Measurements from ENCODE around the gene LAMB3. TPM values are rescaled to one million over a fixed set of nuclear protein-coding genes. Genes with fewer than 3 reads are reported as not detected.

Gene LAMB3
- total RNA-seq, 2 experiments from 2014 or later, result 0.83 to 0.96 TPM

- Mint-ChIP-seq H3K4me1 (no peaks in the 10 kb centered on the region), H3K27ac (no peak overlapping the region), H3K9me3 (no peaks in the 10 kb centered on the region), H3K36me3 (no peaks in the 10 kb centered on the region), H3K4me3 (no peak overlapping the region), H3K27me3 (peaks cover 9% of the 10 kb centered on the region)
- ATAC-seq (ENCODE audit: low read depth) (no peak), DNase-seq (no peak)
- POLR2A ChIA-PET, result no interaction called here
Observed at GRCh38 chr1:209641832-209642172, 10.4 kb downstream of the LAMB3 start.

DNA sequence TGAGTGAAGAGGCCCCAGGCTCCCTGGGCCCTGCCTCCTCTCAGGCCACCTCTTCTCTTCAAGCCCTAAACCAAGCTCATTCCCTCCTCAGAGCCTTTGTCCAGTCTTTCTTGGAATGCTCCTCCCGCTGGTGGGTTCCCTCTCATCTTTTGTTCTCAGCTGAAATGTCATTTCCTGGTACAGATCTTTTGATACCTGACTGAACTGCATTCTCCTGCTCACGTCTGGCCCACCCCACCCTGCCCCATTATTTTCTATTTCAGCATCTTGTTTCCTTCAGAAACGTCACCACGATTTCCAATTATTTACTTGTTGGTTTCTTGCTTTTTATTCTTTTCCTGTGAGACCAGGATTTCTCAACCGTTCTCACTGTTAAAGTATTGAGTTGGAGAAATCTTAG is 16.4 kb downstream of the LAMB3 start:
- POLR2A ChIA-PET, result interaction anchor here (0.9 kb wide), 1 partner anchor 35 kb away, joined by 3 read pairs; no protein-coding TSS in a partner anchor
- Mint-ChIP-seq H3K27me3 (peaks cover 3% of the 10 kb centered on the region), H3K9me3 (no peaks in the 10 kb centered on the region), H3K36me3 (no peaks in the 10 kb centered on the region), H3K27ac (no peak overlapping the region), H3K4me1 (peaks cover 6% of the 10 kb centered on the region), H3K4me3 (no peak overlapping the region)
- no peak for ATAC-seq (ENCODE audit: low read depth)
- no peak for DNase-seq

DNA sequence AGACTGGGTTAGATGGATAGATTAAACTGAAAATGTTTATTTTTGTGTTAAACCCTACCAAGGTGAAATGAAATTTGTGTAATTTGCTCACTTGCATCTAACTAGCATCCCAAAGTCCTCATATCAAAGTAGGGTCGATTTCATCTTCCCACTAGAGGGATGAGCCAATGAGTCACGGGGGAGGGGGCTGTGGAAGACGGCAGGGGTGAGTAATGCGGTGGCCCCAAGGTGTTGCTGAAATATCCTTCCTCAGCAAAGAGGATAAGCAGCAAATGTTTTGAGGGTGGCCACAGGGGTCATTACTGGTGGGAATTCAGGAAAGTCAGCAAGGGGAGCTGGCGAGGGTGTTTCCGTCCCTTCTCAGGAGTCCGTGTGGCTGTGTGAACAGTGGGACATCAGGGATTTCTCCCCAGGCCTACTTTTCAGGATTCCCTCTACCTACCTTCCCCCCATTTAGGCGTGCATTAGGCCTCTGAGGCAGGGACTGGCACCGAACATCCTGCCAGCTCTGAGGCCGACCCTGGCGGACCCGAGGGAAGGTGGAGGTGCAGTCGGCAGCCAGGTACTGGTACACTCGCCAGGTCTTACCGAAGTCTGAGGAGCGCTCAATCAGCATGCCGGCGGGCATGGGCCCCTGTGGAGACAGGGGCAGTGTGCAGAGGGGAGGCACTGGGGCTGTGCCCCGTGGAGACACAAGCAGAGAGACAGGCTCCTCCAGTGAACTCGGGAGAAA is 18.1 kb downstream of the LAMB3 start:
- peaks cover 3% of the 10 kb centered on the region for H3K27me3 Mint-ChIP-seq
- no peak overlapping the region for H3K4me3 Mint-ChIP-seq
- H3K36me3 Mint-ChIP-seq, result no peaks in the 10 kb centered on the region
- H3K27ac Mint-ChIP-seq, result no peak overlapping the region
- POLR2A ChIA-PET, result no interaction called here
- ATAC-seq (ENCODE audit: low read depth) (no peak), DNase-seq (no peak)
- no peaks in the 10 kb centered on the region for H3K9me3 Mint-ChIP-seq
- peaks cover 6% of the 10 kb centered on the region for H3K4me1 Mint-ChIP-seq

DNA sequence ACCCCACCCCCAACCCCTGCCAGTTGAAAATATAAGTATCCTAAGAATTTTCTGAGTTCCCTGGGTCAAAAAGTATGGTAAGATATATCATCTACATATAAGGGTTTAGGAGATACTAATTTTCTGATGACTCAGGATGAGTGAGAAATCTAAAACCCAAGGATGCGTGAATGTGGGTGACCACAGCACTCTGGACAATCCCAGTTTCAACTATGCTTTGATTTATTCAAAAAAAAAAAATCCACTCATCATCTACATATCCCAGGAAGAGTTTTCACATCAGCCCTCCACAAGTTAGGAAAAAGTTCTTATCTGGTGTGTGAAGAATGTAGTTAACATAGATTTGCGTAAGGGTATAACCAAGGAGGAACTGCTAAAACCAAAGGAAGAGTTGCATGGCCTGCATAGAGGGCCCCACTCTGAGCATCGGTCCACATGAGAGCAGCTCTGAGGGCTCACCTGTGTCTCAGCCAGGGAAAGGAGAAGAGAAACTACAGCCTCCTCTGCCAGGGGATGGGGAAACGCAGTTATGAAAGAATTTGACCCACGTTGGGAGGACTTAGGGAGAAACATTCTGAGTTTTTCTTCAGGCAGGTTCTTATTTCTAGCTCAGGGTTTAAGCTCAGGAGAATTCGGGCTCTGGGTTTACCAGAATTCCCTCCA is 18.8 kb downstream of the LAMB3 start:
- H3K27me3 Mint-ChIP-seq, result peaks cover under 1% of the 10 kb centered on the region
- ATAC-seq (ENCODE audit: low read depth) (no peak), DNase-seq (no peak)
- H3K27ac Mint-ChIP-seq, result no peak overlapping the region
- H3K4me1 Mint-ChIP-seq, result peaks cover 6% of the 10 kb centered on the region
- H3K36me3 Mint-ChIP-seq, result no peaks in the 10 kb centered on the region
- POLR2A ChIA-PET, result no interaction called here
- no peaks in the 10 kb centered on the region for H3K9me3 Mint-ChIP-seq
- H3K4me3 Mint-ChIP-seq, result no peak overlapping the region

- peaks cover 8% of the 10 kb centered on the region for H3K4me1 Mint-ChIP-seq
- DNase-seq, result no peak
- H3K27me3 Mint-ChIP-seq, result peaks cover 3% of the 10 kb centered on the region
- no peak overlapping the region for H3K4me3 Mint-ChIP-seq
- no peaks in the 10 kb centered on the region for H3K9me3 Mint-ChIP-seq
- ATAC-seq (ENCODE audit: low read depth), result no peak
- H3K36me3 Mint-ChIP-seq, result no peaks in the 10 kb centered on the region
- no peak overlapping the region for H3K27ac Mint-ChIP-seq
- POLR2A ChIA-PET, result interaction anchor here (0.8 kb wide), 1 partner anchor 40 kb away, joined by 3 read pairs; no protein-coding TSS in a partner anchor
Observed at GRCh38 chr1:209630383-209631225, 21.6 kb downstream of the LAMB3 start.

DNA sequence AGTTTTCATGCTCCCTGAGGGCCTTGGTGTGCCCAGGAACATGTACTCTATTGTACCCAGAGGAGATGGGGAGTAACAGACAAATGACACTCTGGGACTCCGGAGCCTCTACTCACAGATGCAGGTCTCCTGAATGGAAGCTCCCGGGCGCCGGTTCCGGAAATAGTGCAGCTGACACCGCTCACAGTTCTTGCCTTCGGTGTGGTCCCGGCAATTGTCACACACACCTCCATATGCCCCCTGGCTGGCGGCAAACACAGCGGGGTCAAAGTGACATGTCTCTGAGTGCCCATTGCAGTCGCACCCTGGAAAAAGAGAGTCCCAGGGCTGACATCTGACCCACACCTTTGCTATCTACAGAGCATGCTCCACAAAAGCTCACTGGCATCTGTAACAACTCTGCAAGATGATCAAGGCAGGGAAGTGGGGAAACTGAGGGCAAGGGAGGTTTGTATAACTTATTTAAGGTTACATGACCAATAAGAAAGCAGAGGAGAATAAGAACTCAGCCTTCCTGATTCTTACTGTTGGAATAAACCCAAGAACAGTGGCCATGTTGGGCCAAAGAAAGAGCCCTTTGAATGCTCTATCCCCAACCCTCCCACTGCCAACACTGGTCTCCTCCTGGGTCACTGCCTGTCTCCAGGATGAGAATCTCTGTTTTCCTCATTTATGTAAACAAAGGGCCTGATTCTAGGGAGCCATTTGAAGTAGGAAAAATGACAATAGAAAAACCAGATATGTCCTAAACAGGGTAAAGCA is 22.4 kb downstream of the LAMB3 start:
- Mint-ChIP-seq H3K36me3 (no peaks in the 10 kb centered on the region), H3K4me1 (peaks cover 3% of the 10 kb centered on the region), H3K27ac (no peak overlapping the region), H3K4me3 (no peak overlapping the region), H3K9me3 (no peaks in the 10 kb centered on the region), H3K27me3 (peaks cover 3% of the 10 kb centered on the region)
- DNase-seq (no peak), ATAC-seq (ENCODE audit: low read depth) (no peak)
- POLR2A ChIA-PET, result no interaction called here

DNA sequence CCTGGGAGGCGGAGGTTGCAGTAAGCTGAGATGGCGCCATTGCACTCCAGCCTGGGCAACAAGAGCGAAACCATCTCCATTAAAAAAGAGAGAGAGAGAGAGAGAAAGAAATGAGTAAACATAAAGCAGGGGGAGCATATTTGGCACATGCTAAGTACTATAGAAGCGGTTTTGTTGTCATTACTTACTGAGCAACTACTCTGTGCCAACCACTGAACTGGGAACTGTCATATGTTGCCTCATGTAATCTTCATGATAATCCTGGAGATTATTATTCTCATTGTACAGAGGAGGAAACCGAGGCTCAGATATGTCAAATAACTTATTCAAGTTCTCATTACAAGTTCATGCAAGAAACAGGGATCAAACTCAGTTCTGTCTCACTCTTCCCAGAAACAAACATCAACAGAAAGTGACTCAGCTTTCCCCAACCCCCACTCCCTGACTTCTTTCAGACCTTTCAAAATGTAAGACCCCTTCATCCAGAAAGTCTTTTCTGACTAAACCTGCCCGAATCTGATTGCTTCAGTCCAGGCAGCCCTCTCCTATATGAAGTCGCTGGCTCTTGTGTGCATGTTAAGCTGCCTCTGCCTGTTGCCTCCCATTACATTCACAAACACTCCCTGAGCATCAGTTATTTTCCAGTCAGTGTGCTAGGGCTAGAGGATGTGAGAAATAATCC is 23.5 kb downstream of the LAMB3 start:
- no peak for ATAC-seq (ENCODE audit: low read depth)
- POLR2A ChIA-PET, result no interaction called here
- H3K4me1 Mint-ChIP-seq, result peaks cover 2% of the 10 kb centered on the region
- H3K4me3 Mint-ChIP-seq, result no peak overlapping the region
- no peak overlapping the region for H3K27ac Mint-ChIP-seq
- H3K9me3 Mint-ChIP-seq, result no peaks in the 10 kb centered on the region
- peaks cover 6% of the 10 kb centered on the region for H3K27me3 Mint-ChIP-seq
- DNase-seq, result no peak
- no peaks in the 10 kb centered on the region for H3K36me3 Mint-ChIP-seq

DNA sequence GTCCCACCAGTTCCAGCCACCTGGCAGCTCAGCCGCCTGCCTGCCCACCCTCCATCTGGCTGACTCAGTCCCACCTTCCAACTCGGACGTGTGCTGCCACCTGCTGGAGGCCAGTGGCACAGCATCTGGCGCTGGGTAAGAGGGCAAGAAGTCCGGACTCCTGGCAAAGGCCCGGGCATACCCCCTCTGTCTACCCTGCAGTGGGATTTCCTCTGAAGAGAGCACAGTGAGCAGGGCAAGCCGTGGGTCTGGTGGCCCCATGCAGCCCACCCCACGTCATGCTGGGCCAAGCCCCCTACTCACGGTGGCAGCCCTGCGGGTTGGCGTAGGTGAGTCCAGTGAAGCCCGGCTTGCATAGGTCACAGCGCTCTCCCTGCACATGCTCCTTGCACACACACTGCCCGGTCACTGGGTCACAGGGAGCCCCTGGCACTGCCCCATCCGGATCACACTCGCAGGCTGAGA is 24.5 kb downstream of the LAMB3 start:
- H3K9me3 Mint-ChIP-seq, result no peaks in the 10 kb centered on the region
- peaks cover 2% of the 10 kb centered on the region for H3K4me1 Mint-ChIP-seq
- H3K27ac Mint-ChIP-seq, result no peak overlapping the region
- H3K27me3 Mint-ChIP-seq, result peaks cover 7% of the 10 kb centered on the region
- ATAC-seq (ENCODE audit: low read depth) (peak; percentile 88), DNase-seq (peak; percentile 87)
- H3K36me3 Mint-ChIP-seq, result no peaks in the 10 kb centered on the region
- no peak overlapping the region for H3K4me3 Mint-ChIP-seq
- POLR2A ChIA-PET, result interaction anchor here (0.8 kb wide), 1 partner anchor 26 kb away, joined by 3 read pairs; no protein-coding TSS in a partner anchor

- peaks cover 2% of the 10 kb centered on the region for H3K4me1 Mint-ChIP-seq
- H3K27me3 Mint-ChIP-seq, result peaks cover 7% of the 10 kb centered on the region
- POLR2A ChIA-PET, result interaction anchor here (0.8 kb wide), 1 partner anchor 25 kb away, joined by 3 read pairs; no protein-coding TSS in a partner anchor
- H3K9me3 Mint-ChIP-seq, result no peaks in the 10 kb centered on the region
- DNase-seq (peak; percentile 41), ATAC-seq (ENCODE audit: low read depth) (no peak)
- H3K36me3 Mint-ChIP-seq, result no peaks in the 10 kb centered on the region
- no peak overlapping the region for H3K27ac Mint-ChIP-seq
- H3K4me3 Mint-ChIP-seq, result no peak overlapping the region
Observed at GRCh38 chr1:209627027-209627731, 25.0 kb downstream of the LAMB3 start.

- no peak overlapping the region for H3K4me3 Mint-ChIP-seq
- DNase-seq, result no peak
- peaks cover 2% of the 10 kb centered on the region for H3K4me1 Mint-ChIP-seq
- no peak for ATAC-seq (ENCODE audit: low read depth)
- no peaks in the 10 kb centered on the region for H3K36me3 Mint-ChIP-seq
- H3K9me3 Mint-ChIP-seq, result no peaks in the 10 kb centered on the region
- no peak overlapping the region for H3K27ac Mint-ChIP-seq
- POLR2A ChIA-PET, result no interaction called here
- peaks cover 7% of the 10 kb centered on the region for H3K27me3 Mint-ChIP-seq
Observed at GRCh38 chr1:209626346-209627026, 25.7 kb downstream of the LAMB3 start.

DNA sequence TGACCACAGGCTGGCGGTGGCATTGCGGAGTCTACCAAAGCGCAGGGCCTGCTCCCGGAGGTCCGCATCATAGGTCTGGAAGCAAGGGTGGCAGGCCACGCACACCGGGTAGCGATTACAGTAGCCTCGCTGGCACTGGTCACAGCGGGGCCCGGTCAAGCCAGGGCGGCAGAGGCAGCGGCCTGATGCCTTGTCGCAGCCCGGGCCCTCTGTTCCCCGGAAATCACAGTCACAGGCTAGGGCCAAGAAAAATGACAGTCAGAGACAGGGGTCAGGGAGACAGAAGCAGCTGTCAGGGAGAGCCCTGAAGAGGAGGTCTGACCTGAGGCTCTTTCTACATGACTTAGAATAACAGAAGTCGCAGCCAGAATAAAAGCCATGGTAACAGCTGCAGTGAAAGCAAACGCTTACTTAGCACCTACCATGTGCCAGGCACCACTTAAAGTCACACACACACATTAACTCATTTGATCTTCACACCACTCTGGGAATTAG is 26.4 kb downstream of the LAMB3 start:
- POLR2A ChIA-PET, result no interaction called here
- no peak for ATAC-seq (ENCODE audit: low read depth)
- Mint-ChIP-seq H3K27ac (no peak overlapping the region), H3K4me3 (no peak overlapping the region), H3K9me3 (no peaks in the 10 kb centered on the region), H3K4me1 (peaks cover 2% of the 10 kb centered on the region), H3K36me3 (no peaks in the 10 kb centered on the region), H3K27me3 (peaks cover 7% of the 10 kb centered on the region)
- DNase-seq, result no peak
